Measurements from ENCODE around the gene GATA3. TPM values are rescaled to one million over a fixed set of nuclear protein-coding genes. Genes with fewer than 3 reads are reported as not detected.

Gene GATA3
- 3.0 and 3.1 TPM in 2 replicates for total RNA-seq (2021)
- percentile 48 among the genes with signal in this experiment for Bru-seq, nascent RNA
- percentile 35 among the genes with signal in this experiment for BruChase-seq, experiment 1, labeled RNA remaining after a 2-hour chase
- BruChase-seq, experiment 2, labeled RNA remaining after a 6-hour chase: percentile 37 among the genes with signal in this experiment
- long read RNA-seq, partial matches to known transcripts: 4 of 13 reads
- long read RNA-seq, other reads (novel, unspliced or antisense): 7 of 13 reads

DNA sequence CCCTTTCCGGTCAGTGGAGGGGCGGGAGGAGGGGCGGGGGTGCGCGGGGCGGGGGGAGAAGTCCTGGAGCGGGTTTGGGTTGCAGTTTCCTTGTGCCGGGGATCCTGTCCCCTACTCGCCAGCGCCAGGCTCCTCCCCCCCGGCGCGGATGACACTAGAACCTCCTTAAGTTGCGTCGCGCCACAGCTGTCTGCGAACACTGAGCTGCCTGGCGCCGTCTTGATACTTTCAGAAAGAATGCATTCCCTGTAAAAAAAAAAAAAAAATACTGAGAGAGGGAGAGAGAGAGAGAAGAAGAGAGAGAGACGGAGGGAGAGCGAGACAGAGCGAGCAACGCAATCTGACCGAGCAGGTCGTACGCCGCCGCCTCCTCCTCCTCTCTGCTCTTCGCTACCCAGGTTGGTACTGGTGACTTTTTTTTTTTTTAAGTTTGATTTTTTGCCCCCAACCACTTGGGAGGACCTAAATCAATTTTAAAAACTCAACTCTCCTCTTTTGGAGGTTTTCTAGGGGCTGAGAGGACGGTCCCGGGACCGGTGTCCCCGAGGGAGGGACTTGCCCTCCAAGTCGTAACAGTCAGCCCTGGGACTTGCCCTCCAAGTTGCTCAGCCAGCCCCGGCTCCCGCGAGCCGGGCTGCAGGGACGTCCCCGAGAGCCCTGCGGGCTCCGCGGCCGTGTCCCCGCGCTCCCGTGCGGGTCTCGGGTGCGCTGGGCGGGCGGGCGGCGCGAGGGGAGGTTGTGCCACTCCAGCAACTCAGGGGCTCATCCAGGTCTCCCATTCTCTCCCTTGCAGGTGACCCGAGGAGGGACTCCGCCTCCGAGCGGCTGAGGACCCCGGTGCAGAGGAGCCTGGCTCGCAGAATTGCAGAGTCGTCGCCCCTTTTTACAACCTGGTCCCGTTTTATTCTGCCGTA is at the start of gene GATA3:
GATA3 (plus strand) TSS at position 195 of the 914 bp plus-strand sequence. CDS start 968 bp downstream, outside the sequence.
- peaks cover 17% of the 10 kb centered on the region for H3K4me1 ChIP-seq (ENCODE audit: insufficient read depth, low read length, poor library complexity, severe bottlenecking)
- POLR2A ChIA-PET (ENCODE audit: low non-redundant PET): no interaction called here
- H3K4me3 ChIP-seq (ENCODE audit: low read depth, low read length, poor library complexity, severe bottlenecking): peak within 1 kb of the TSS; percentile 55
- BruUV-seq (replicated peaks): no TSS peak
- no peaks in the 10 kb centered on the region for H3K36me3 ChIP-seq (ENCODE audit: insufficient read depth, low read length, poor library complexity, severe bottlenecking)
- peaks cover 36% of the 10 kb centered on the region for H3K27me3 ChIP-seq (replicated peaks; ENCODE audit: insufficient read depth, low read depth, low read length, poor library complexity)
- intact Hi-C loops (cut with micrococcal nuclease; ENCODE audit: unreplicated experiment): loop anchor here (5.0 to 10.0 kb wide), 4 partner anchors 182 to 1150 kb away; no protein-coding TSS in a partner anchor
- H3K9me3 ChIP-seq (ENCODE audit: low read depth, low read length, poor library complexity, severe bottlenecking): no peaks in the 10 kb centered on the region
- H3K27ac ChIP-seq (ENCODE audit: low read depth, low read length, poor library complexity, severe bottlenecking): peak within 1 kb of the TSS; percentile 22
- TF ChIP-seq EZH2 (IDR thresholded peaks at IDR 0.05; ENCODE audit: borderline replicate concordance, low read depth, low read length, poor library complexity, severe bottlenecking): no peak
- no peak for TF ChIP-seq CTCF (conservative IDR thresholded peaks at IDR 0.05; ENCODE audit: low read depth, low read length)
- CTCF ChIA-PET: interaction anchor here (0.7 kb wide), 1 partner anchor 1154 kb away, joined by 6 read pairs; no protein-coding TSS in a partner anchor
- DNase-seq (ENCODE audit: low spot score): peak; percentile 84

DNA sequence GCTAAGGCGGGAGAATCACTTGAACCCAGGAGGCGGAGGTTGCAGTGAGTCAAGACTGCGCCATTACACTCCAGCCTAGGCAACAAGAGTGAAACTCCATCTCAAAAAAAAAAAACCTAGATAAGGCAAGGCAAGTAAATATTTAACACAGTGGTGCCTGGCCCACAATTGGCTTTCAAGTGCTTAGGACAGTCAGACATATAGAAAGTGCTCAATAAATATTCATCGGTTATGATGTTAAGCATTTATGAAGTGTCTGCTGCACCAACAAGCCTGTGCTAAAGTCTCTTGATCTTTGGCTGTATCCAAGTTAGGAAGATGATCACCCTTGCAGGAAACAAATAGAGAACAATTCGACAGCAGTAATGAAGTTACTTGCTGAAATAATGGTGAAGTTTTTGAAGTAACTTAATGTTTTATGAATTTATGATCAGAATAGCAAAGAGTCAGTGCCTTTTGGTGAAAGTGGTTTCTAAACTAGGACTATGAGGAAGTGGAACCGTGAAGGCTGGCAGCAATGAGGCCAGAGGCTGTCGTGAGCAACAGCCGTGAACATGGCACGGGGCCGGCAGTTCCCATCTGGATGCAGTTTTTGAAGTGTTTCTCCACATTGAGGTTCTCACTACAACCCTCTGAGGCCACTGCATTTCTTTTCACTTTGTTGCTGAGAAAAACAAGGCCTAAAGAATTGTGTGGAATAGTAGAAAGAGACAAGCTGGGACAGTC is 48.1 kb upstream of the GATA3 start:
- Histone ChIP-seq H3K9me3 (ENCODE audit: low read depth, low read length, poor library complexity, severe bottlenecking) (peaks cover 16% of the 10 kb centered on the region), H3K27ac (ENCODE audit: low read depth, low read length, poor library complexity, severe bottlenecking) (no peak overlapping the region), H3K27me3 (replicated peaks; ENCODE audit: insufficient read depth, low read depth, low read length, poor library complexity) (no peaks in the 10 kb centered on the region), H3K36me3 (ENCODE audit: insufficient read depth, low read length, poor library complexity, severe bottlenecking) (peaks cover 3% of the 10 kb centered on the region), H3K4me1 (ENCODE audit: insufficient read depth, low read length, poor library complexity, severe bottlenecking) (no peaks in the 10 kb centered on the region), H3K4me3 (ENCODE audit: low read depth, low read length, poor library complexity, severe bottlenecking) (no peak overlapping the region)
- TF ChIP-seq EZH2 (IDR thresholded peaks at IDR 0.05; ENCODE audit: borderline replicate concordance, low read depth, low read length, poor library complexity, severe bottlenecking): no peak
- TF ChIP-seq CTCF (conservative IDR thresholded peaks at IDR 0.05; ENCODE audit: low read depth, low read length): no peak
- ChIA-PET CTCF (no interaction called here), POLR2A (ENCODE audit: low non-redundant PET) (no interaction called here)
- DNase-seq (ENCODE audit: low spot score): no peak
- BruUV-seq (replicated peaks): no TSS peak
- intact Hi-C loops (cut with micrococcal nuclease; ENCODE audit: unreplicated experiment): no loop called here

- TF ChIP-seq CTCF (conservative IDR thresholded peaks at IDR 0.05; ENCODE audit: low read depth, low read length) (no peak), EZH2 (IDR thresholded peaks at IDR 0.05; ENCODE audit: borderline replicate concordance, low read depth, low read length, poor library complexity, severe bottlenecking) (no peak)
- Histone ChIP-seq H3K4me3 (ENCODE audit: low read depth, low read length, poor library complexity, severe bottlenecking) (no peak overlapping the region), H3K27ac (ENCODE audit: low read depth, low read length, poor library complexity, severe bottlenecking) (no peak overlapping the region), H3K9me3 (ENCODE audit: low read depth, low read length, poor library complexity, severe bottlenecking) (peaks cover 14% of the 10 kb centered on the region), H3K27me3 (replicated peaks; ENCODE audit: insufficient read depth, low read depth, low read length, poor library complexity) (no peaks in the 10 kb centered on the region), H3K36me3 (ENCODE audit: insufficient read depth, low read length, poor library complexity, severe bottlenecking) (peaks cover 3% of the 10 kb centered on the region), H3K4me1 (ENCODE audit: insufficient read depth, low read length, poor library complexity, severe bottlenecking) (no peaks in the 10 kb centered on the region)
- DNase-seq (ENCODE audit: low spot score): no peak
- BruUV-seq (replicated peaks): no TSS peak
- ChIA-PET POLR2A (ENCODE audit: low non-redundant PET) (no interaction called here), CTCF (no interaction called here)
- intact Hi-C loops (cut with micrococcal nuclease; ENCODE audit: unreplicated experiment): no loop called here
These were observed 45.5 kb upstream of the GATA3 start for GRCh38 chr10:8009031-8009430.
